OCI-LY7 (cell line): ENCODE measurements around the gene C1QL1.

Source experiments
- EZH2phosphoT487 ChIP-seq: fragments of 200-600 bp; sonication (generic); IDR thresholded peaks from 2 replicates; pipeline ENCODE4 v1.6.1; 2018; ENCODE audit warnings: low read depth, borderline replicate concordance, mild to moderate bottlenecking, mixed run types, antibody characterized with exemption, low read length, moderate library complexity, mixed read lengths
- TF ChIP-seq, protein P1 (sequence below): fragments of 200-600 bp; sonication (generic); conservative IDR thresholded peaks from 2 replicates; pipeline ENCODE4 v1.5.1; 2014; ENCODE audit warnings: mild to moderate bottlenecking, antibody characterized with exemption, low read length, moderate library complexity, mixed read lengths

- TF ChIP-seq, protein P1, sequence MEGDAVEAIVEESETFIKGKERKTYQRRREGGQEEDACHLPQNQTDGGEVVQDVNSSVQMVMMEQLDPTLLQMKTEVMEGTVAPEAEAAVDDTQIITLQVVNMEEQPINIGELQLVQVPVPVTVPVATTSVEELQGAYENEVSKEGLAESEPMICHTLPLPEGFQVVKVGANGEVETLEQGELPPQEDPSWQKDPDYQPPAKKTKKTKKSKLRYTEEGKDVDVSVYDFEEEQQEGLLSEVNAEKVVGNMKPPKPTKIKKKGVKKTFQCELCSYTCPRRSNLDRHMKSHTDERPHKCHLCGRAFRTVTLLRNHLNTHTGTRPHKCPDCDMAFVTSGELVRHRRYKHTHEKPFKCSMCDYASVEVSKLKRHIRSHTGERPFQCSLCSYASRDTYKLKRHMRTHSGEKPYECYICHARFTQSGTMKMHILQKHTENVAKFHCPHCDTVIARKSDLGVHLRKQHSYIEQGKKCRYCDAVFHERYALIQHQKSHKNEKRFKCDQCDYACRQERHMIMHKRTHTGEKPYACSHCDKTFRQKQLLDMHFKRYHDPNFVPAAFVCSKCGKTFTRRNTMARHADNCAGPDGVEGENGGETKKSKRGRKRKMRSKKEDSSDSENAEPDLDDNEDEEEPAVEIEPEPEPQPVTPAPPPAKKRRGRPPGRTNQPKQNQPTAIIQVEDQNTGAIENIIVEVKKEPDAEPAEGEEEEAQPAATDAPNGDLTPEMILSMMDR: no peak
- TF ChIP-seq EZH2phosphoT487: no peak
Observed at GRCh38 chr17:44948315-44948795, 19.7 kb downstream of the C1QL1 start.
